Fibroblast of skin of left quadriceps (primary cell): ENCODE data around the gene PALM2AKAP2.

Experiments
- DNase-seq, 2 experiments: peaks; one replicate each; pipeline ENCODE4 v3.0.0-alpha.2; 2013; ENCODE audit warnings: low read depth in 2 of 2

Gene PALM2AKAP2

DNA sequence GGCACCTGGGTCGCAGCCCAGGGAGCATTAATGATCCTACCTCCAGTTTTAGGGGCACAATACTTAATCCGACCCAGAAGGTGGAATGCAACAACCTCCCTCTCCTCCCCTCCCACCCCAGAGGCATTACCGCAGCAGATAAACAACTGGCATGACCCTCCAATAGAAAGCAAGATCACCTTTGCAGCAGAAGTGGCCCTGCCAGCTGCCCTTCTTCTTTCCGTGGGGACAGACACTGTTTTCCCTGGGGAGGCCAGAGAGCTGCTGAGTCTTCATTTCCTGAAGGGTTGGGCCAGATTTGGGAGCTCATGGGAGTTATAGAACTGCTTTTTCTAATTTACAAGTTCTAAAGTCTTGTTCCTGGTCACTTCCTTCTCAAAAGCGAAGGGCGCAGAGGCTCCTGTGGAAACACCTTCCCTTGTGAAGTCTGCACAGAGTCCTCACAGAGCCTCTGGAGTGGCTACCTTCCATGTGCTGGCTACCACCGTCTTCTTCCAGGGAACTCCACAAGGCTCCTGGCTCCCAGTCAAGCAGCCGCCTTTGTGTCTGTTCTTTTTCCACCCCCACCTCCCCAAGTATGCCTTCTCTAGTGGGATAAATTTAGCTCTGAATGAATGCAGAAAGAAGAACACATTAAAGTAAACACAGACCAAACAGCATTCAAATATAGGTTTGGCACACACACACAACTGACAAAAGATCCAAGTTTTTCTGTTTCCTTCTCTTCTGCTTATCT lies 8.0 kb upstream of the PALM2AKAP2 start:
- DNase-seq = peak; percentile 61 to 68

DNA sequence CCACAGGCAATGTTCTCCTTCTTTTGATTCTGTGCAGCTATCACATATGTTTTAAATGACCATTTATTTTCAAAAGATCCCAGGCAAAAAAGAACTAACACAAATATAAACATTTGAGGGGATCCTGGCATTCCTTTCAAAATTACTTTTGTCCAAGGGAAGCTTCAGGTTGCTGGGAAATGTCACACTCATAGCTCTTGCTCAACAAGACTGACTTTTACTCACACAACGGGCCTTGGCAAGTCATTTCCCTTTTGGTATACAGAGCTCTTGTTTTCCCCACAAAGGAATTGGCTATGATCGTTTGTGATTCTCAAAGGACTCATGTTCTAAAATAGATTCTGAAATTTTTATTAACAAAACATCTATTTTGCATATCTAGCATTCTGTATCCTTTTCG lies 4.5 kb upstream of the PALM2AKAP2 start:
- peak; percentile 61 to 68 for DNase-seq

DNA sequence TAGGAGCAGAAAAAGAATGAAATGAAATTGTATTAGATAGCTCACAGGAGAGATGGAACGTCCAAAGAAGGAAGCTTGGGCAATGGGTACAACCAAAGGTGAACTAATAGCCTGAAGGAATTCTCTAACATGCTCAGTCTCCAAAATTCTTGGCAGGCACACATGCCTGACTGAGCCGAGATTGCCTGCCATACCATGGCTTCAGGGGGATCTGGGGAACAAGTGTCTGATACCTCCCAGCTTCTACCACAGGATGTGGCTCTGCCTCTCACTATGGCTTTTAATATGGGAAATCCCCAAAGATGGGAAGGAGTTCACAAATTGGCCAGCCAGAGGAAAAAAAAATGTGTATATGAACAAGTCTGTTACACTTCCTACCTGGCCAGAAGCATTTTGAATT lies 3.6 kb upstream of the PALM2AKAP2 start:
- no peak for DNase-seq

DNA sequence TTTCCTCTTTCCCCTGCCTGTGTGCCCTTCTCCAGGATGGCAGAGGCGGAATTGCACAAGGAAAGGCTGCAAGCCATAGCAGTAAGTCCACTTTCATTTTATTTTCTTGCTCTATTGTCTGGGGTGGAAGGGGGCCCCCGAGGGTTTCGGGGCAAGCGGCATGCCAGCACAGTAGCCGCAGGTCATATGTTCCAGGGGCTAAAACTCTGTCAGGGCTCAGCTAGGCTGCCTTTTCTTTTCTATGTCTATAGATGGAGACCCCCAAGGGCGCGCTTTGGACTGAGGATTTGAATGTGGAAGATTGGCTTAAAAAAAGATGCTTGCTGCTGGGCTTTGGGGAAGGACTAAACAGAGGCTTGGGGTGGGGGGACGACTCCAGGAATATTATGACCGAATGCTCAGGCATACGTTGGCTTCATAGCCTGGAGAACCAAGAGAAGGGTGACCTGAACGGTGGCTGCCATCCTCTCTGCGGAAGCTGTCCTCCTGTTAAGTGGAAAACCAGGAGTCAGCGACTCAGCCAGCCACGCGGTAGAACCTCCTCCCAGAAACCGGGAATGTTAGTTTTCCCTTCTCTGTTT lies 545 bp downstream of the PALM2AKAP2 start:
- no peak for DNase-seq

DNA sequence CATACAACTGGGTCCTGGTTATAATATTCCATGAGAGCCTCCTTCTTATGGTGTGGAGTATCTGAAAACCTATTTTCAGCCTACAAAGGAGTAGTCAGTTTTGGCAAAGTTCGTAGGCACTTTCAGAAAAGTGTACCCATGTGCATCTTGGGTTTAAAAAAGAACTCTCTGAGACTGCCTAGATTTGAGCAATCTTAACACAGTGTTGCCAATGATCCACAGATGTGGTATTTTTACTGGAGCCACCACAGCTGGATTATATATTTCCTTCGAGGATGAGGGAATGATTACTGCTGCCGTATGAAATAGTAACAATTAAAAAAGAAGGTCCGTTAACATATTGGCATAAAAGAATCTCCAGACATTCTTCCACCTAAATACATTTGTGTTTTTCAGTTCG lies 1.1 kb downstream of the PALM2AKAP2 start:
- no peak for DNase-seq

DNA sequence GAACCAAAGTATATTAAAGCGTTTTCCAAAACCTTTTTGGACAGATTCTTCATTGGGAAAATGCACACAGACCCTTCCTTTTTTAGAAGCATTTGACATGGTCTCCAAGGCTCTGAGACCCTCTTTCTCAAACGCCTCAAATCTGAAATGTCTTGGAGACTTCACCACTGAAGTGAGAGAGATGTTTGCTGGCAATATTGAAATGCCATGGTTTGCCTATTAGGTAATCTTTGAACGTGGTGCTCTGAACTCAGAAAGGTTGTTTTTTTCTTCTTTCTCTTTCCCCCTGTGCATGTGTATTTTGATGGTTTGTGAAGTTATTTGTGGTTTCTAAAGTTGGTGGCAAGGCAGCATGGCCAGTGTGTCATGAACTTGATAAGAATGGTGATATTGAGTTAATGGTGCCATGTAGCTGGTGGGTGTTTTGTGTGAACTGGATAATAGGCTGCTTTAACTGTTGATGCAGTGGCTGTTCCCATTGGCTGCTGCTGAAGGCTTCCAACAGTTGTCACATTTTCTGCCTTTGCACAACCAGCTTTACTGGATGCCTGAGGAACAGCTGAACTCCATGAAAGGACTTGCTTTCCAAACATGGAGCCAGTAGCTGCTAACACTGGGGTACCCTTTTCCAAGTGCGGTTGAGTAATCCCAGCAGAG lies 1.7 kb downstream of the PALM2AKAP2 start:
- DNase-seq = no peak

DNA sequence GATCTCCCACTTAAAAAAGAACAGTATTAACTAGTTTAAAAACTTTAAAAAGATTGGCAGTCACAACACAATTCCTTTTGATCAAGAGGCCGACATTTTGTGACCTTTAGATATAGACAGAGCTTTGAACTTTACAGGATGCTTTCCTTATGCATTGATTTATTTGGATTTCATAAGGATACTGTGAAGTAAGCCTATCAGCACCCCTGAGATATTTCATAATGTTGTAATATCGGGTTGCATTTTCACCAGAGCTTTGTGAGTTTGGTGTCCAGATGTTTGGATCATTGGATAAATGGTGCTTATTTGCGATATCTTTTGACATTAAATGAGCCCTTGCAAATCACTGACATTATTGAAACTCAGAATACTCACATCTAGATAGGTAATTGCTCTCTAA lies 7.7 kb downstream of the PALM2AKAP2 start:
- no peak for DNase-seq

DNA sequence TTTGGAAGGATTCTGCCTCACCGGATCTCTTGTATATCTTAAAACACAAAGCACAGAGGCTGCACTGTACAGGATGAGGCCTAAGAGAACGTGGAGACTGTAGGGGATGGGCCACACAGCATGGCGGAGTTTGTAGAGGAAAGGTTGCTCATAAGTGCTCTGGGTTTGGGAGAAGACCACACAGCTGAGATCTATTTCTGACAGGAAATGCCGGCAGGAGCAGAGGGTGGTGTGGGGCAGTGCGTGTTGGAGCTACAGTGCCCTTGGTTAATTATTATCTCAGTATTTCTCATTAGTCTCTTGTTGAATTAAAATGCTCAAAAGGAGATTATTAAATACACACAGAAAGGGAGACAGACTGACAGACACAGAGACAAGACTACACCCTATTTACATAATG lies 9.6 kb downstream of the PALM2AKAP2 start:
- no peak for DNase-seq

DNA sequence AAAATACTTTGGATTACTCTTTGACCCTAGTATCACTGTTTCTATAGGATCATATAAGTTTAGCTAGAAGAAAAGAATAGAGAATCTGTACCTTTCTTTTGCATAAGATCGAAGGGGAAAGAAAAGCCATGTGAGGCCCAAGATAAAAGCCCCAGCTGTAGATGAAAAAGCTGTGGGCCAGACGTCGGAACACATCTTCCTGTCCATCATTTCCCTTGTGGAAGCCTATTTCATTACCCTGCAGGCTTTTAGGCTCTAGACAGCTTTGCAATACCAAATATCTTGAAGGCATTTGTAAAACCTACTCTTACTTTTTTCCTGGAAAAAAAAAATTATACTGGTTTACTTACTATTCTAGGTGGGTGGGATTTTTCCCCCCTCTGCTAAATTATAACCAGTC lies 10.0 kb downstream of the PALM2AKAP2 start:
- no peak for DNase-seq

DNA sequence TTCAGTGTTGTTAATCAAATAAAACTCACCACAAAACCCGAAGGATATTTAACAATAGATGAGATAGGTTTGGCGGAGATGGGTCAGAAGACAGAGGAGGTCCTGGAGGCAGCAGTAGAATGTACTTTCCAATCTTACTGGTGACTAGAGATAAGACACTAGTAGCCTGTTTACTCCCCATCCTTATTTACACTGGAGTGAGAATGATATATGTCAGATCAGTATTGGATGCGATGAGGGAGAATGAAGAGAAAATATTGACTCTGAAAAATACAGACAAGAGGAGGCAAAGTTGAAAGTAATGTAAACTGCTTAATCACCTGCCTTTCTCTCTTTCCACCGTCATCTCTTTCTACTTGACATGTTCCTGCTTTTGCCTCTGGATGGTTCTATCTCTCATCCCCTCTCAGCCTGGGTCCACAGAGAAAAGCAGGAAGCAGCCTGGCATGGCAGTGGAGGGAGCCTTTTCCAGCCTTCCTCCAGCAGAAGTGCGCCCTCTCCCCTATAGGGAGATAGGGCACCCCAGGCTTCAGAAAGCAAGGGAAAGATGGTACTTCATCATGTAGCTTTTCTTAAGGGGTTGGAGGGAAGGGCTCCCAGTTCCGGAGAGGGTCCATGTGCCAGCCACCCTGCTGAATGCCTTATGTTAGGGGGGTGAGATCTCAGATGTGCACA lies 11.1 kb downstream of the PALM2AKAP2 start:
- no peak for DNase-seq

DNA sequence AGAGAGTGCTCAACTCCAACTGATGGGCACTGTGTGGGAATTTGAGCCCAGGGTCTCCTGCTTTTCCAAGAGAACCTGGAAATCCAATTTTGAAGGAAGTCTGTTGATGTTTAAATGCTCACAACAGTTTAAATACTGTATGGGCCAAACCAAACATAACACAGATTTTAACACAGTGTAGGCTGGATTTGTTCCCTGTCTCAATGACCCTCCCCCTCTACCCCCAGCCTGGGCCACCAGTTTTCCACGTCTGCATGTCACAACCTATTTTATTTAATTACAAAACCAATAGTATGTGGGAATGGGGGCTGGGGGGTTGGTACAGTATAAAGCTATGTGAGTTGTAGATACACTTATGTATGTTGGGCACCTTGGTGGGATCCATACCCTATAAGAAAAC lies 11.7 kb downstream of the PALM2AKAP2 start:
- no peak for DNase-seq

DNA sequence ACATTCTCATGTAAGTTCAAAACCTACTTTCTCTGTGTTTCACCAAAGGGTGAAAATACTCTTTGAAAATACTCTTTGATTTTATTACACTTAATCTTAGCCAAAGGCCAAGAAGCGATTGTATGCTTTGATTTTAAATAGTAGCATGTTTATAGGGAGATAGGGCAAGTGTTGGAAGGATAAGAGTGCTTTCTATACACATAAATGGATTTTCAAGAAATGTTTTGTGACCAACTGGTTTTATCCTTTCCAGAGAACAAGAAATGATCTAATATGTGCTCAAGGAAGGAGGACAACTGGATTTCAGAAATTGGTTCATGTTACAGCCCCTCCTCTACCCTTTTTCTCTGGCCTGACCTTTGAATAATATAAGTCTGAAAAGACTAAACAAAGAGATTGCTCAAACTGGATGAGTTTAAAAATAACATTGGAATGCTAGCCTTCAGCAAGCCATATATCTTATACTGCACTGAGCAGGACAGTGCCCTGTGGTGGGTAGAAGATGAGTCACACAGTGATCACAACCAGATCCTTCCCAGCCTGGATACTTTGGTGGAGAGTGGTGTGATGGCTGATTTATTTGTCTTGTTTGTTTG lies 13.1 kb downstream of the PALM2AKAP2 start:
- peak; percentile 90 to 91 for DNase-seq

DNA sequence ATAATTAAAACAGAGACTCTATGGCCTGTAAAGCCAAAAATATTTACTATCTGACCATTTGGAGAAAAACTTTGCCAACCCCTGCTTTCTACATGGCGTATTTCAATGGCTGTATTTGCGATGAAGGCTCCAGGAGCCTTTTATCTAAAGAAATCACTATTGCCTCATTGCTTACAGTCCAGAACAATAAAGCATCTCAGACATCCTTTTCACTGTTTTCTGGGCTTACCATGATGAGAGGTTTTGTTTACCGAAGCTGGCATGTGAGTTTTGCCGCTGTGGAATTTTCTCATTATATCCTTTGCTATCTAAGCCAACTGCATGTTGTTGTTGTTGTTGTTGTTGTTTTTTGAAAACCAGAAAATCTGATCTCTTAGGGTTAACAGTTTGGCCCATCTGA lies 13.9 kb downstream of the PALM2AKAP2 start:
- no peak for DNase-seq

DNA sequence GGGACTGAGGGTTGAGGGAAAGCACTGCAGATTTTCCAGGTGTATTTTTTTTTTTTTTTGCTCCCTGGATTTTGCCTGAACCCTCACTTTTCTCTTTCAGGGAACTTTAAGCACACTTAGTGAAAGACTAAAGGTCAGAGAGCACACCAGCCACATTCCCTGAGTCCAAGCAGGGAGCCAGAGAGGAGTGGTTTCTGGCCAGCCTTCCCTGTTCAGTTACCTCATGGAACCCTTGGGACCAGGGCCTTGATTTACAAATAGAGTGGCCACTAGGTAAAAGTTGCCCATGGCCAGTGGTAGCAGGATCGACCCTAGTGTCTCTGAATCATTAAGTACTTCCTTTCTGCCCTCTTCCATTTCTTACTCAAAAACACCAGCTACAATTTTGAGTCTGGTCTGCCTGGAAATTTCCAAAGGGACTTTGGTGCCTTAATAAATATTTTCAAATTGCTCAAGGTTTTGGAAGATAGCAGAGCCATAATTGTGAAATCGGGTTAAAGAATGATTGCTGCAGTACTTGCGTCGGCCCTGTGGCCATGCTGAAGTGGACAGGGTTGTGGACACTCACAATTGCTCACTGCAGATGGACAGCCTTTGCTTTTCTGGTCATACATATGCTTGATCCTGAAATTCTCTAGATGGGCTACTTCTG lies 14.5 kb downstream of the PALM2AKAP2 start:
- DNase-seq = no peak

DNA sequence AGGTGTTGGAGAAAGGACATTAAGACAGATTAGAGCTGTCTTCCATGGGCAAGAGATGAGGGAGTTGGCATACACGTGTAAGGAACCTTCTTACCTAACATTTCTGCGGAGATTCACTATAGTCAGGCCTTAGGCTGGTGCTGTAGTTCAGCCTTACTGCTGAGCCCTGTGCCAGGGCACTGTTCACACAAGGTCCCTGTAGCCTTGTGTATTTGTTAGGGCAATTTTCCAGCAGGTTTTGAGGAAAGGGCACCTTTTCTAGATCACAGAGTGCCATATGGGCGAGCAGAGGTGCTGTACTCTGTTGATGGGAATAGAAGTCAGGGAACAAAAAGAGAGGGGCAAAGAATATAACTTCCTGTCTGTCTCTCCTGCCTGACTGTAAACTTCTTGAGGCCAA lies 15.6 kb downstream of the PALM2AKAP2 start:
- no peak for DNase-seq

DNA sequence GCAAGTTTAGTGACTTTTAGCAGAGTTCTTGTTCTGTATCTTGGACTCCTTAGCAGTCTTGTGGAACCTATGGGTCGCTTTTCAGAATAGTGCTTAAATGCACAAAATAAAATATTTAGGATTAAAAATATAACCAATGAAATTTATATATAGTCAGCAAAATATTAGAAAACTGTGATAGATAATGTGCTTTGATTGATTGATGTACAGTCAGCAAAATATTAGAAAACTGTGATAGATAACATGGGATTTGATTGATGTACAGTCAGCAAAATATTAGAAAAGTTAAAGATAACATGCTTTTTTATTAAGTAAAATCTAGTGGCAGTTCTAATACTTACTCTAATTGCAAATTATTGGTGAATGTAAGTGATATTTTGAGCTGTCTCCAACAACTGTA lies 16.1 kb downstream of the PALM2AKAP2 start:
- no peak for DNase-seq

DNA sequence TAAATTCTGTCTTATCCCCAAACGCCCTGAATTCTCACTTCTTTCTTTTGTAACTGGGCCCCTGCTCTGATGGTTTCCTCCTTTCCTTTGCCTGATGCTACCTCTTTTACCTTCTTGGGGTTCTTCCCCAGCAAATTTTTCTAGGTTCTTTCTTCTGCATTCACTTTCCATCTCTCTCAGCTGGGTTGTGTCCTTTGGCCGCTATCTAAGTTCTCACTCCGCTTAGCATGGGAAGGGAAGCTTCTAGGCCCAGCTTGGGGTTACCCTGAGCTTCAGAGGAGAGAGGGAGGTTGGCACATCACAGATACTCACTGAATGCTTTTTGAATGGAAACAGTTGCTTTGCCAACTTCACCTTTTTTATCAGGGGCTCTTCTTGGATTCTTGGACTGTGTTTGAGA lies 17.0 kb downstream of the PALM2AKAP2 start:
- no peak for DNase-seq

DNA sequence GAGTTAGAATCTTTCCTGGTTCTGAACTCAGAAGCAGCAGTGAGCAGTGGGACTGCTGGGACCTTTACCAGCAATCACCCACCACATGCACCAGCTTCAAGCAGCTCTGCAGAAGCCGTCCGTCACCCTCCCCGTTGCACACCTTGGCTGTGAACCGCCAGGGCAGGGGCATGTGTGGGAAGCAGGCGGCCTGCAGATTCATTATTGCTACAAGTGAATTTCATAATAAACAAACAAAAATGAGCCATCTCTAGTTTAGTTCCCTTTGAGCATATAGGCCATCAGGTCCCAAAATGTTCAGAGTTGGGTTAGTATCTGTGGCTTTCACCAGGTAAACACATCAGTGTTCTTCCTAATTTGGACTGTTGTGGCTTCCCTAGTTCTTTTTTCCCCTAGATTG lies 17.5 kb downstream of the PALM2AKAP2 start:
- DNase-seq = no peak

DNA sequence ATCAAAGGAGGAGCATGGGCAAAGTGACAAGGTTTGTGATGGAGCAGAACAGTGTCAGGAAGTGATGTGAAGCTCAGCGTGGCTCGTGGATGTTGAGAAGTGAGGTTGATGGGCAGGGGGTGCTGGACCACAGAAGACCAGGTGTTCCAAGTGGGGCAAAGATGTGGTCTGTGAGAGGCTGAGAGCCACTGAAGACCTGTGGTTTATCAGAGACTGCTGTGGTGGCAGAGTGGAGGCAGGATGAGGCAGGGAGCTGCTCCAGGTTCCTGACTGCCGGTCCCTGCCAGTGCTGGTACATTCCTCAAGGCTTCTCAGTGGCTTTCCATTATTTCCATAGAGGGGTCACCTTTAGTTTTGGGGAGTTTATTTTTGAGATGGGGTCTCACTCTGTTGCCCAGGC lies 19.1 kb downstream of the PALM2AKAP2 start:
- no peak for DNase-seq

DNA sequence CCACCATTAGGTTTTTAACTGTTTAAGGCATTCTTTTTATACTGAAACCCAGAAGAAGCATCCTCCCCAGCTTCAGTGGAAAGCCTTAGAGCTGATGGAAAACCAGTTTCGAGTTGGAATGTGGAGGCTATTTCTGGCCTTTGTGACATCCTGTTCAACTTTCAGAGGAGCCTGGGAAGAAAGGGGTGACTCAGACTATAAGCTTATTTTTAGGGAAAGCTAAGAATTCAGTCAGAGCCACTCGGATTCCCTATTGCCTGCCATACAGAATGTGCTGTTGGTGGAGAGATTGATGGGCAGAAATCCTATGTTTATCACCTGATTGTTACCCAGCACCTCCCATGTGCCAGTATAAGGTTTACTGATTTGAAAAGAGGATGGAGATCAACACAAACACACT lies 19.8 kb downstream of the PALM2AKAP2 start:
- DNase-seq = peak in 1 of 2 experiments; percentile 47

DNA sequence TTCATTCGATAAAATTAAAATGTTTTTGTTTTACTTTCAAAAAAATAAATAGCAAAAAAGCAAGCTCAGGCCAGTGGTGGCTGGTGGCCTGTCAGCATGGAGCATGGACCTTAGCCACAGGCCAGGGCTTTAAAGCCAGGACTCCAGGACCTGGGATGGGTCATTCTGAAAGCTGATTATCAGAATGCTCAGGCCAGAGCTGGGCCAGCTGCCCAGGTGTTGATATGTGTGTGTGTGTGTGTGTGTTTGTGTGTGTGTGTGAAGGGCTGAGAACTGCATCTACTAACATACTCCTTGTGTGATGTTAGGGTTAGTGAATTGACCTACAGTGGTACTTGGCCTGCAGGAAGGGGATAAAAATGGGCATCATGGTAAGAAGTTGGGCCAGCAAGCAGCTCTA lies 21.5 kb downstream of the PALM2AKAP2 start:
- no peak for DNase-seq

DNA sequence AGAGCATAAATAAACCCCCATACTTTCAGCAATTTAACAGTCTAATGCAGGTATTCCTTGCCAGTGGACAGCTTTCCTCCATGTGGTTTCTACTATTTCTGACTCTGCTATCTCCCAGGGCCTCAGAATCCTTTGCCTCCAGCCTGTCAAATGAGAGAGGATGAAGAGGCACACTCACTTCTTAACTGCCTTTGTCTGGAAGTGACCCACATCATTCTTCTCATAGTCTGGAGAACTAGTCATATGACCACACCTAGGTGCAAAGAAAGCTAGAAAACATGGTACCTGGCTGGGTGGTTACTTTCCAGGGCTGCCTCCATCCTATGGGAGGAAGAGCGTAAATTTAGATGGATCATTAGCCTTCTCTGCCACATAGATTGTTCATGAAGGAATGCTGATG lies 22.5 kb downstream of the PALM2AKAP2 start:
- DNase-seq = no peak
